Measurements from ENCODE around the gene SDF4. TPM values are rescaled to one million over a fixed set of nuclear protein-coding genes. Genes with fewer than 3 reads are reported as not detected.

The SDF4 gene
- total and polyA plus RNA-seq, 8 donors = 68.3 to 99.4 (median 74.8) TPM

DNA sequence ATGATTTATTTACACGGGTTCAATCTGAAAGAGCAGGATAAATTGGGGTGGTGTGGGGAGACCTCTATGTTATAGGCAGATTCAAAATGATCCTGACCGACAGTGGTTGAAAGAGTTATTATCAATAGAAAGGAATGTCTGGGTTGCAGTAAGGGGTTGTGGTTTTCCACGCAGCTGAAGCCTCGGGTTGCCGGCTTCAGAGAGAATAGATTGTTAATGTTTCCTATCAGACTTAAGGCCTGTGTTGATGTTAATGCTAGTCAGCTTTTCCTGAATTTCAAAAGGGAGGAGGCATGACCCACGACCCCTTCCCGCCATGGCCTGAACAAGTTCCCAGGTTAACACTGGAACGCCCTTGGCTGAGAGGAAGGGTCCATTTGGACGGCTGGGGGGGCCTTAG, 44.0 kb upstream of the SDF4 start:
- WGBS, 2 donors = 78 to 83% methylated on average over 9 of the region's 9 CpGs
- ATAC-seq (no peak), DNase-seq (no peak), FAIRE-seq (no peak)
- Histone ChIP-seq H3K4me1 (peaks cover 7 to 21% (median 12%) of the 10 kb centered on the region in 3 donors), H3K27me3 (no peaks in the 10 kb centered on the region), H3K27ac (no peak overlapping the region), H3K4me3 (no peak overlapping the region), H3K36me3 (no peaks in the 10 kb centered on the region), H3K9me3 (no peaks in the 10 kb centered on the region)
- intact Hi-C loops (cut with DNase I) = no loop called here
- no peak for TF ChIP-seq CTCF (IDR thresholded peaks at IDR 0.05)

DNA sequence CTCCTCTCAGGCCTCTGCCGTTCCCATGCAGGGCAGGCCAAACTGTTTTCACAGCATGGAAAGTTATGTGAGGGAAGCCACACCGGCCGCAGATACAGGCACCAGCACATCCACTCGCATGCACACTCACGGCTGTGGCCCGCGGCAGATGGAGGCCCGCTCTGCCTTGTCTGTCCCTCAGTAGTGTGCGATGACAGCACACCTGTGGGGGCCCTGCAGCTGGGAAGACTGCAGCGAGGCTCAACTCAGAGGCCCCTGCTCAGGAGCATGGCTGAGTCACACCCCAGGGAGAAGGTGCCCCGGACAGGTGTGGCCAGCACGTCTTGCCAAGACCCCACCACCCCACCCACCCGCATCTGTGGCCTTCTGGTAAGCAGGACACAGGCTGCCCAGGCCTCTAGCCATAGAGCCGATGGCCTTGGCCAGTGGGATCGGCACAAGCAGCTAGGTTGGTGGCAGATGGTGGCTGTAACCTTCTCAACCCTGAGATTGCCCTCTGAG, 43.2 kb upstream of the SDF4 start:
- no peaks in the 10 kb centered on the region for H3K9me3 ChIP-seq
- FAIRE-seq (no peak), DNase-seq (peak in 1 of 6 donors; percentile 76), ATAC-seq (no peak)
- TF ChIP-seq CTCF (IDR thresholded peaks at IDR 0.05) = no peak
- WGBS, 2 donors = 86 to 87% methylated on average over 15 of the region's 15 CpGs
- intact Hi-C loops (cut with DNase I) = no loop called here
- peaks cover 10 to 21% (median 14%) of the 10 kb centered on the region in 3 donors for H3K4me1 ChIP-seq
- H3K27me3 ChIP-seq = no peaks in the 10 kb centered on the region
- no peak overlapping the region for H3K4me3 ChIP-seq
- H3K27ac ChIP-seq = no peak overlapping the region
- no peaks in the 10 kb centered on the region for H3K36me3 ChIP-seq

DNA sequence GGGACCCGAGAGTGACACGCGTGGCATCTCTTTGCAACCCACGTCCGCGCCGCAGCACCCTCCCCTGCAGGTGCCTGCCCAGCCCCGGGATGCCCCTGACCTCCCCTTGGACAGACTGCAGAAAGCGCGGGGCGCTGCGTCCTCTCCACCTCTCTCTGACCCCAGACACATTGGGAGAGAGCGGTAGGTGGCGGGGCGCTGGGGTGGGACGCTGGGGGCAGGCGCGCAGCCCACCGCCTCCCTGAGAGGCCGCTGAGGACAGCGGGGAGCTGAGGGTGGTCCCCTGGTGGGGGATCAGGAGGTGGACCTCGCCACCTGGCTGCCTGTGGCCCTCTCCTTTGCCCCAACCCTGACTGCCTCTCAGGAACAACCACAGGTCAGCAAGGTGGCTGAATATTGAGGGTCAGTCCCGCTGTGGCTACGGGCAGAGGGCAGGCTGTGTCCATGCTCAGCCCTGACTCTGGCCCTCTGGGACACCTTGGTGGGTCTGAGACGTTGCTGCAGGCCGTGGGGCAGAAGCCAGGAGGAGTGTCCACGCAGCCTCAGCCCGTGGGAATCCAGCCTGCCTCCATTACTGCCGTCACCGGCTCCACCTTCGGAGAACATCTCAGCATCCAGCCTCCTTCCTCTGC, 42.6 kb upstream of the SDF4 start:
- WGBS, 2 donors = 21 to 22% methylated on average over 31 of the region's 31 CpGs
- peaks cover 10 to 21% (median 14%) of the 10 kb centered on the region in 3 donors for H3K4me1 ChIP-seq
- no peak for FAIRE-seq
- peak in 1 of 4 donors; percentile 4 for ATAC-seq
- H3K27ac ChIP-seq = peak overlapping the region in 3 of 4 donors; percentile 35 to 61 (median 37)
- no peaks in the 10 kb centered on the region for H3K27me3 ChIP-seq
- intact Hi-C loops (cut with DNase I) = no loop called here
- peak in 1 of 6 donors; percentile 84 for DNase-seq
- no peak for TF ChIP-seq CTCF (IDR thresholded peaks at IDR 0.05)
- H3K9me3 ChIP-seq = no peaks in the 10 kb centered on the region
- no peaks in the 10 kb centered on the region for H3K36me3 ChIP-seq
- H3K4me3 ChIP-seq = peak overlapping the region; percentile 95 to 98 (median 96)

- ATAC-seq = peak; percentile 96 to 98 (median 96)
- peak within 1 kb of the TSS; percentile 95 to 98 (median 96) for H3K4me3 ChIP-seq
- no peak for TF ChIP-seq CTCF (IDR thresholded peaks at IDR 0.05)
- 0 to 1% methylated on average over 60 to 105 of the region's 105 CpGs for WGBS, 2 donors
- no peaks in the 10 kb centered on the region for H3K27me3 ChIP-seq
- peak within 1 kb of the TSS; percentile 35 to 61 (median 54) for H3K27ac ChIP-seq
- H3K4me1 ChIP-seq = peaks cover 10 to 21% (median 14%) of the 10 kb centered on the region in 3 donors
- H3K9me3 ChIP-seq = no peaks in the 10 kb centered on the region
- DNase-seq = peak; percentile 92 to 98 (median 95)
- intact Hi-C loops (cut with DNase I) = no loop called here
- no peaks in the 10 kb centered on the region for H3K36me3 ChIP-seq
- FAIRE-seq = no peak
These were observed 41.9 kb upstream of the SDF4 start, which contains the start of gene UBE2J2 for GRCh38 chr1:1273512-1274298. Gene UBE2J2, minus strand, starts transcription at chr1:1273854. Its CDS starts 5,862 bp downstream, at chr1:1267992.

Measured in pancreas (tissue), 10 donors.